Esophagus squamous epithelium (tissue), 5 donors: ENCODE results near the gene INPP5D. TPM values are rescaled to one million over a fixed set of nuclear protein-coding genes. Genes with fewer than 3 reads are reported as not detected.

Source experiments
- DNase-seq: peaks from one replicate; lab custom pipeline; 2025; lab: John Stamatoyannopoulos, UW
- H3K27ac ChIP-seq, 4 donors: fragments of 200-600 bp; sonication (generic); one replicate each; pipeline ENCODE4 v1.5.1; 2016 to 2019; ENCODE audit warnings: mild to moderate bottlenecking in 1 of 4
- H3K27me3 ChIP-seq, 4 donors: fragments of 200-600 bp; sonication (generic); 1 replicate in 3 of 4; 2 replicates in 1 of 4; pipeline versions ENCODE4 v1.5.1 to v1.6.0; 2017 to 2021; ENCODE audit warnings: antibody characterized with exemption in 1 of 4
- H3K36me3 ChIP-seq, 3 donors: fragments of 200-600 bp; sonication (generic); one replicate each; pipeline ENCODE4 v1.5.1; 2016 to 2019
- H3K4me1 ChIP-seq, 3 donors: fragments of 200-600 bp; sonication (generic); one replicate each; pipeline ENCODE4 v1.5.1; 2017 to 2019
- H3K4me3 ChIP-seq, 4 donors: fragments of 200-600 bp; sonication (generic); 1 replicate in 3 of 4; 2 replicates in 1 of 4; pipeline ENCODE4 v1.5.1; 2016 to 2019; ENCODE audit warnings: mild to moderate bottlenecking in 2 of 4, moderate library complexity in 1 of 4
- H3K9me3 ChIP-seq, 3 donors: fragments of 200-600 bp; sonication (generic); one replicate each; pipeline ENCODE4 v1.5.1; 2016 to 2019
- POLR2A ChIP-seq, 4 donors: fragments of 450-650 bp; IDR thresholded peaks; one replicate each; pipeline ENCODE4 v1.6.1; 2017; ENCODE audit warnings: antibody characterized with exemption in 4 of 4, mild to moderate bottlenecking in 4 of 4, moderate library complexity in 3 of 4
- WGBS, 2 donors: methylation state at CpG; one replicate each; pipeline ENCODE4 v1.1.5; 2018; 5-methylcytosine and 5-hydroxymethylcytosine counted together
- intact Hi-C: fragments of 100-400 bp; cut with DNase I; formaldehyde crosslinking; loops from one replicate; pipeline ENCODE4 v1.15.0; 2022
- total RNA-seq, 4 donors: library from RNA; depleted of rRNA; stranded (reverse); fragments of >200 nt; gene quantifications; one replicate each; pipeline ENCODE4 v1.1.0, GENCODE V29; 2016
- TF ChIP-seq, protein P1 (sequence below), 6 experiments: fragments of 450-650 bp in 4 of 6; fragments of 200-600 bp in 2 of 6; sonication (generic) in 2 of 6; IDR thresholded peaks; one replicate each; pipeline ENCODE4 v1.5.1; 2016 to 2019; ENCODE audit warnings: antibody characterized with exemption in 6 of 6, mild to moderate bottlenecking in 4 of 6, moderate library complexity in 4 of 6
- donor health status: DM: yes; HTN: yes; CAD: no.

The INPP5D gene
- total RNA-seq, 4 donors from 2014 or later, result 2.2 to 36.0 (median 10.2) TPM

DNA sequence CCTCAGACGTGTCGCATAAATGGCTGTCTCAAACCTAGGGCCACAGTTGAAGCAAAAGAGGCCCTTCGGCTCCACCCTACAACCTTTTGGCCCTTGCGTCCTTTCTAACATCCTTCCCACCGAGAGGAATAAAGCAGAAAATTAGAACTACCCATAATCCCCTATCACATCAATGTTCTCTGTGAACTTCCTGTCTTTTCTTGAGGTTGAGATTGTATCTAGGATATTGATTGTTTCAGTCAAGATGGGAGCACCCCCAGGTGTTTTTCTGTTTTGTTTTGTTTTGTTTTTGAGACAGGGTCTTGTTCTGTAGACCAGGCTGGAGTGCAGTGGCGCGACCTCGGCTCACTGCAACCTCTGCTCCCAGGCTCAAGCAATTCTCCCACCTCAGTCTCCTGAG lies 23.6 kb downstream of the INPP5D start:
- no peaks in the 10 kb centered on the region for H3K27me3 ChIP-seq
- H3K9me3 ChIP-seq, result no peaks in the 10 kb centered on the region
- DNase-seq, result no peak
- no peak for TF ChIP-seq POLR2A (IDR thresholded peaks at IDR 0.05)
- TF ChIP-seq, protein P1, sequence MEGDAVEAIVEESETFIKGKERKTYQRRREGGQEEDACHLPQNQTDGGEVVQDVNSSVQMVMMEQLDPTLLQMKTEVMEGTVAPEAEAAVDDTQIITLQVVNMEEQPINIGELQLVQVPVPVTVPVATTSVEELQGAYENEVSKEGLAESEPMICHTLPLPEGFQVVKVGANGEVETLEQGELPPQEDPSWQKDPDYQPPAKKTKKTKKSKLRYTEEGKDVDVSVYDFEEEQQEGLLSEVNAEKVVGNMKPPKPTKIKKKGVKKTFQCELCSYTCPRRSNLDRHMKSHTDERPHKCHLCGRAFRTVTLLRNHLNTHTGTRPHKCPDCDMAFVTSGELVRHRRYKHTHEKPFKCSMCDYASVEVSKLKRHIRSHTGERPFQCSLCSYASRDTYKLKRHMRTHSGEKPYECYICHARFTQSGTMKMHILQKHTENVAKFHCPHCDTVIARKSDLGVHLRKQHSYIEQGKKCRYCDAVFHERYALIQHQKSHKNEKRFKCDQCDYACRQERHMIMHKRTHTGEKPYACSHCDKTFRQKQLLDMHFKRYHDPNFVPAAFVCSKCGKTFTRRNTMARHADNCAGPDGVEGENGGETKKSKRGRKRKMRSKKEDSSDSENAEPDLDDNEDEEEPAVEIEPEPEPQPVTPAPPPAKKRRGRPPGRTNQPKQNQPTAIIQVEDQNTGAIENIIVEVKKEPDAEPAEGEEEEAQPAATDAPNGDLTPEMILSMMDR (IDR thresholded peaks at IDR 0.05), result no peak
- H3K36me3 ChIP-seq, result no peaks in the 10 kb centered on the region
- peak overlapping the region in 1 of 4 donors; percentile 9 for H3K4me3 ChIP-seq
- peaks cover 5 to 79% (median 30%) of the 10 kb centered on the region in 3 donors for H3K4me1 ChIP-seq
- intact Hi-C loops, result no loop called here
- 69 to 81% methylated on average over 7 to 8 of the region's 8 CpGs for WGBS, 2 donors
- peak overlapping the region; percentile 47 to 87 (median 79) for H3K27ac ChIP-seq

DNA sequence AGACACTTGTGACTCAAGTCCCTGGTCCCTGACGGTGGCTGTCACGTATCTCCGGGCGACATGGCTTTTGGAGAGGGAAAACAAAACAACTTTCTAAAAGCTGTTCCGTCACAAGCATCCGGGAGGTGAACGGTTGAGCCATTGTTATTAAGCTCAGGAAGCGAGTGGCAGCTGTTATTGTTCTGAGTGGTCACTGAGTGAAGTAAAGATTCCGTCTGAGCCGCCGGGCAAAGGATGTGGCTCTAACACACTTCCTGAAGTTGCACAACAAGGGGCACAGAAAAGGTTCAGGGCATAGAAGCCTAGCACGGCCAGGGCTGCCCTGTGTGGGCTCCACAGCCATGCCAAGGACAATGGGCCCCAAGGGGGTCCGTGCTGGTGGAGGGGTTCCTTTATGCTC lies 24.3 kb downstream of the INPP5D start:
- H3K36me3 ChIP-seq, result no peaks in the 10 kb centered on the region
- no peaks in the 10 kb centered on the region for H3K9me3 ChIP-seq
- peak overlapping the region; percentile 47 to 87 (median 79) for H3K27ac ChIP-seq
- peak overlapping the region in 1 of 4 donors; percentile 9 for H3K4me3 ChIP-seq
- intact Hi-C loops, result no loop called here
- DNase-seq, result no peak
- peak in 1 of 4 donors; percentile 41 for TF ChIP-seq POLR2A (IDR thresholded peaks at IDR 0.05)
- TF ChIP-seq, protein P1 (IDR thresholded peaks at IDR 0.05), result no peak
- WGBS, 2 donors, result 47 to 60% methylated on average over 12 to 13 of the region's 13 CpGs
- peaks cover 5 to 71% (median 30%) of the 10 kb centered on the region in 3 donors for H3K4me1 ChIP-seq
- no peaks in the 10 kb centered on the region for H3K27me3 ChIP-seq

DNA sequence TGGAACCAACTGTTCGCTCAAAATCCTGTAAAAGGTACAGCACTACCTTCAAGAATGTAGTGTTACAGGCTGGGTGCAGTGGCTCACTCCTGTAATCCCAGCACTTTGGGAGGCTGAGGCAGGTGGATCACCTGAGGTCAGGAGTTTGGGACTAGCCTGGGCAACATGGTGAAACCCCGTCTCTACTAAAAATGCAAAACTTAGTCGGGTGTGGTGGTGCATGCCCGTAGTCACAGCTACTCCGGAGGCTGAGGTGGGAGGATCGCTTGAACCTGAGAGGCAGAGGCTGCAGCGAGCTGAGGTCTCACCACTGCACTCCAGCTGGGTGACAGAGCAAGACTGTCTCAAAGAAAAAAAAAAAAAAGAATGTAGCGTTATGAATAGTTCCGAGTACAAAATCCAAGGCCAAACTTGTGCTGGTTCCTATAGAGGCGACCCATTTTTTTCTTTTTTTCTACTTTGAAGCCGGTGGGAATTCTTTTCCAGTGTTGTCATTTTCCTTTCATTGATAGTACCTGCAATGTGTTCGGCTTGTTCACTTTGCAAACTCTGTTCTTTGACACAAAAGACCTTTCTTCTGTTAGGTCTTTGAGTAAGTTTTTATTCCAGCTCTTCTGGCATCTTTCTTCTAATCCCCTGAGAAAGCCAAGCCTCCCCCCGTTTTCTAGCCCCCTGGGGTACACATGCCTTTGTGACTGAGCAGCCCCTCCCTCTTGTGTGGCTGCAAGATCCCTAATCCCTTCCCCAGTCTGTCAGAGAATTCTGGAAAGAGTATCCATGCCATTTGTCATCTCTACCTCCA lies 25.1 kb downstream of the INPP5D start:
- Histone ChIP-seq H3K4me1 (peaks cover 5 to 64% (median 30%) of the 10 kb centered on the region in 3 donors), H3K27ac (peak overlapping the region; percentile 47 to 87 (median 74)), H3K27me3 (no peaks in the 10 kb centered on the region), H3K9me3 (no peaks in the 10 kb centered on the region), H3K36me3 (no peaks in the 10 kb centered on the region), H3K4me3 (no peak overlapping the region)
- 70 to 71% methylated on average over 10 to 13 of the region's 13 CpGs for WGBS, 2 donors
- no peak for DNase-seq
- intact Hi-C loops, result no loop called here
- TF ChIP-seq, protein P1 (IDR thresholded peaks at IDR 0.05), result no peak
- no peak for TF ChIP-seq POLR2A (IDR thresholded peaks at IDR 0.05)

DNA sequence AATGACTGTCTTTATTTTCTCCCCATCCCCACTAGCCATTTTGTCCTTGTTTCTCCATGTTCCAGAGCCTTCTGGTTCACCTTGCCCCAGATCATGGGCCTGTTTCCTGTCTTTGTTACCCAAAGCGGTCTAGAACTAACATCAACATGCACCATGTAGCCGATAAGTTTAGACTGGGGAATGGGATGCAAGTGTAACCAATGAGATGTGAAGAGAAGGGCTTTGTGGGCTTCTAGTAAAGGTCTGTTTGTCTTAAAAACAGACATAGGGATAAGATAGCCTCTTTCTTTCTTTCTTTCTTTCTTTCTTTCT lies 25.7 kb downstream of the INPP5D start:
- H3K4me3 ChIP-seq, result no peak overlapping the region
- TF ChIP-seq, protein P1 (IDR thresholded peaks at IDR 0.05), result no peak
- no peak for TF ChIP-seq POLR2A (IDR thresholded peaks at IDR 0.05)

DNA sequence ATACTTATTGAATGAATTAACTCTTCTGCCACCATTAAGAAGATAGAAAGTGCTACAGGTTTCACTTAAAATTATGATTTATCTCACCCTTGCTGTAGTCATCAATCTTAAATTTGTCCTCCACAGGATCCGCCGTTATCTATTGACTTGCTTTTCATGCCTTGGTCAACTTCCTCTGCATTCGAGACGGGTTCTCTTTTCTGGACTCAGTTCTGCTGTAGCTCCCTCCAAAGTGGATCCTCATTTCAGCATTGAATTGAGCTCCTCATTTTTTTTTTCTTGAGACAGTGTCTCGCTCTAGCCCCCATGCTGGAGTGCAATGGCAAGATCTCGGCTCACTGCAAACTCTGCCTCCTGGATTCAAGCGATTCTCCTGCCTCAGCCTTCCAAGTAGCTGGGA lies 27.6 kb downstream of the INPP5D start:
- no peaks in the 10 kb centered on the region for H3K27me3 ChIP-seq
- 82 to 86% methylated on average over 5 to 7 of the region's 7 CpGs for WGBS, 2 donors
- no peak overlapping the region for H3K4me3 ChIP-seq
- TF ChIP-seq, protein P1 (IDR thresholded peaks at IDR 0.05), result no peak
- TF ChIP-seq POLR2A (IDR thresholded peaks at IDR 0.05), result no peak
- DNase-seq, result no peak
- H3K4me1 ChIP-seq, result peaks cover 5 to 43% (median 29%) of the 10 kb centered on the region in 3 donors
- no peaks in the 10 kb centered on the region for H3K36me3 ChIP-seq
- intact Hi-C loops, result no loop called here
- no peaks in the 10 kb centered on the region for H3K9me3 ChIP-seq
- H3K27ac ChIP-seq, result peak overlapping the region in 2 of 4 donors; percentile 24 to 84

More for the DNA sequence above, 25.7 kb downstream of the INPP5D start:
- H3K27ac ChIP-seq, result peak overlapping the region in 3 of 4 donors; percentile 63 to 84 (median 70)
- DNase-seq, result no peak
- H3K36me3 ChIP-seq, result no peaks in the 10 kb centered on the region
- H3K9me3 ChIP-seq, result no peaks in the 10 kb centered on the region
- intact Hi-C loops, result no loop called here
- H3K27me3 ChIP-seq, result no peaks in the 10 kb centered on the region
- WGBS, 2 donors, result 74 to 90% methylated on average over 2 of the region's 2 CpGs
- peaks cover 5 to 60% (median 30%) of the 10 kb centered on the region in 3 donors for H3K4me1 ChIP-seq
